HepG2 (cell line): ENCODE results near the gene MSRB3. TPM values are rescaled to one million over a fixed set of nuclear protein-coding genes. Genes with fewer than 3 reads are reported as not detected.

Experiments
- AGO1 ChIP-seq: fragments of 200-400 bp; formaldehyde crosslinking; IDR thresholded peaks from 2 replicates; pipeline ENCODE4 v1.6.1; 2017; ENCODE audit warnings: mild to moderate bottlenecking, low read depth, low read length, moderate library complexity; ENCODE audit not compliant: poor library complexity, severe bottlenecking
- EZH2 ChIP-seq: conservative IDR thresholded peaks from 2 replicates; pipeline ENCODE4 v1.6.1; 2012; ENCODE audit warnings: mild to moderate bottlenecking, low read depth, low read length, moderate library complexity
- GABPB1 ChIP-seq: IDR thresholded peaks from 2 replicates; pipeline ENCODE4 v1.6.1; 2016; ENCODE audit warnings: mild to moderate bottlenecking, missing genetic modification reagents, moderate library complexity, missing compliant biosample characterization
- KDM3A ChIP-seq: IDR thresholded peaks from 2 replicates; pipeline ENCODE4 v1.6.1; 2018; ENCODE audit warnings: low read depth, missing compliant biosample characterization
- MAZ ChIP-seq, 2 experiments: sonication (generic) in 1 of 2; formaldehyde crosslinking in 1 of 2; IDR thresholded peaks; 2 replicates each; pipeline versions ENCODE4 v1.5.0 to v1.6.1; 2012 to 2020; ENCODE audit warnings: low read depth in 2 of 2, mild to moderate bottlenecking in 2 of 2, borderline replicate concordance in 1 of 2, improper control_type of control experiment in 1 of 2, low read length in 1 of 2, missing genetic modification reagents in 1 of 2, moderate library complexity in 1 of 2
- MXD4 ChIP-seq: IDR thresholded peaks from 2 replicates; pipeline ENCODE4 v1.6.1; 2016; ENCODE audit warnings: mild to moderate bottlenecking, missing biosample characterization, missing genetic modification reagents
- THRA ChIP-seq: sonication (generic); formaldehyde crosslinking; IDR thresholded peaks from 2 replicates; pipeline ENCODE4 v1.4.0; 2020; ENCODE audit warnings: missing genetic modification reagents, borderline replicate concordance
- ZMYM4 ChIP-seq: sonication (generic); formaldehyde crosslinking; IDR thresholded peaks from 2 replicates; pipeline ENCODE4 v1.8.1; 2023; ENCODE audit warnings: mild to moderate bottlenecking, missing genetic modification reagents
- ZNF263 ChIP-seq: sonication (generic); formaldehyde crosslinking; IDR thresholded peaks from 2 replicates; pipeline ENCODE4 v1.4.0; 2020; ENCODE audit warnings: missing genetic modification reagents
- ZNF274 ChIP-seq: sonication (generic); formaldehyde crosslinking; IDR thresholded peaks from 2 replicates; pipeline ENCODE4 v1.5.1; 2020; ENCODE audit warnings: mild to moderate bottlenecking, missing genetic modification reagents
- ZNF572 ChIP-seq: sonication (generic); formaldehyde crosslinking; IDR thresholded peaks from 2 replicates; pipeline ENCODE4 v1.5.1; 2020; ENCODE audit warnings: mild to moderate bottlenecking, missing genetic modification reagents
- ZNF777 ChIP-seq: sonication (generic); formaldehyde crosslinking; IDR thresholded peaks from 2 replicates; pipeline ENCODE4 v1.4.0; 2020; ENCODE audit warnings: missing genetic modification reagents
- polyA plus RNA-seq, 8 experiments: library from polyadenylated mRNA; depleted of rRNA in 3 of 8; stranded (reverse) in 7 of 8; unstranded in 1 of 8; fragments of >200 nt; fragmentation: Illumina TruSeq in 4 of 8; extraction: Trizol in 4 of 8; gene quantifications; 2 replicates each; pipeline versions ENCODE4 v1.2.1 to v1.2.3, GENCODE V29; 2011 to 2016; ENCODE audit warnings: low read depth in 4 of 8, missing spikeins in 1 of 8, mixed read lengths in 1 of 8; ENCODE audit not compliant: insufficient read depth in 1 of 8
- total RNA-seq, 5 experiments: library from RNA; depleted of rRNA; stranded (reverse); fragments of >200 nt; fragmentation: Illumina TruSeq; extraction: Trizol; gene quantifications; 2 replicates each; pipeline ENCODE4 v1.2.3, GENCODE V29; 2016; ENCODE audit warnings: low read depth in 1 of 5
- TF ChIP-seq, protein P1 (sequence below): sonication (generic); formaldehyde crosslinking; IDR thresholded peaks from 2 replicates; pipeline ENCODE4 v1.5.0; 2020; ENCODE audit warnings: mild to moderate bottlenecking, missing genetic modification reagents, moderate library complexity
- TF ChIP-seq, protein P2 (sequence below): sonication (generic); formaldehyde crosslinking; IDR thresholded peaks from 2 replicates; pipeline ENCODE4 v1.5.1; 2020; ENCODE audit warnings: mild to moderate bottlenecking, missing genetic modification reagents, moderate library complexity
- TF ChIP-seq, protein P3 (sequence below): IDR thresholded peaks from 2 replicates; pipeline ENCODE4 v1.4.0; 2020; ENCODE audit warnings: mild to moderate bottlenecking, missing genetic modification reagents

The MSRB3 gene
- total and polyA plus RNA-seq, 2 of the 13 experiments (the other 11 are each of a cell fraction or from before 2014, with no cell fraction given) = 1.5 to 1.9 TPM

DNA sequence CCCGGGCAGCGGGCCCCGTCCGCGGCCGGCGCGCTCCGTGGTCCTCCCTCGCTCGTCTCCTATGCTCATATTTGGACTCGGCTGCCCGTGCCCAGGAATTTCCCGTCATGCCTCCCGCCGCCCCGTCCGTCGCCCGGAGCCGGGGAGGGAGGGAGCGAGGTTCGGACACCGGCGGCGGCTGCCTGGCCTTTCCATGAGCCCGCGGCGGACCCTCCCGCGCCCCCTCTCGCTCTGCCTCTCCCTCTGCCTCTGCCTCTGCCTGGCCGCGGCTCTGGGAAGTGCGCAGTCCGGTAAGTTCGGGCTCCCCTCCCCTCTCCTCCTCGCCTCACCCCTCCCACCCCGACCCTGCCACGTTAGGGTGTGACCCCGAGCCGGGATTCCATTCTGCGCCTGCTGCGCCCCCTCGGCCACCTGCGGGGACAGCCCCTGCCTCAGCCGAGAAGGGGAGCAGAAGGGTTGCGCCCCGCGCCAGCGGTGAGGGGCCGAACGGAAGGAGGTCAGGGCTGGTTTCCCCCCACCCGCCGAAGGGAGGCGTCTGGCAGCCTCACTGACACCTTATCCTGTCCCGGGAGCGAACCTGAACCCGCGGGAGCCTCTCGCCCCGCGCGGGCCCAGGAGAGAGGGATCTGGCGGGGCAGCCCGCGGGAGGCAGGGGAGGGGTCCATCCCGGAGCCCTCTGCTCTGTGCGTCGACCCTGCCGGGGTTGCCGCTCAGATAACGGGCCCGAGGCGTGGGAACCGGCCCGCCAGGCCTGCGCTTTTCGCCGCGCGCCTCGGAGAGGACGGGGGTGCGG lies at the start of gene MSRB3 (continued):
- TF ChIP-seq GABPB1 (CRISPR knock-in tag) (peak; percentile 59; the same call in 1 of the 2 replicates), ZNF263 (CRISPR knock-in tag) (peak; percentile 97), EZH2 (0 out of 2 replicates have a peak, but pooled peaks have one; percentile 60), AGO1 (no peak), ZNF777 (CRISPR knock-in tag) (peak; percentile 57), ZNF274 (CRISPR knock-in tag) (peak; percentile 57; the same call in 1 of the 2 replicates), ZNF572 (CRISPR knock-in tag) (0 out of 2 replicates have a peak, but pooled peaks have one; percentile 37), THRA (no peak), MAZ (IDR thresholded peaks at IDR 0.05; ENCODE audit: borderline replicate concordance, low read depth, low read length) (no peak), MAZ (CRISPR knock-in tag; IDR thresholded peaks at IDR 0.05; ENCODE audit: low read depth) (peak; percentile 60; the same call in 1 of the 2 replicates), MXD4 (0 out of 2 replicates have a peak, but pooled peaks have one; percentile 13), KDM3A (CRISPR knock-in tag) (0 out of 2 replicates have a peak, but pooled peaks have one; percentile 22), ZMYM4 (peak; percentile 32; the same call in 1 of the 2 replicates)
- TF ChIP-seq, protein P1, sequence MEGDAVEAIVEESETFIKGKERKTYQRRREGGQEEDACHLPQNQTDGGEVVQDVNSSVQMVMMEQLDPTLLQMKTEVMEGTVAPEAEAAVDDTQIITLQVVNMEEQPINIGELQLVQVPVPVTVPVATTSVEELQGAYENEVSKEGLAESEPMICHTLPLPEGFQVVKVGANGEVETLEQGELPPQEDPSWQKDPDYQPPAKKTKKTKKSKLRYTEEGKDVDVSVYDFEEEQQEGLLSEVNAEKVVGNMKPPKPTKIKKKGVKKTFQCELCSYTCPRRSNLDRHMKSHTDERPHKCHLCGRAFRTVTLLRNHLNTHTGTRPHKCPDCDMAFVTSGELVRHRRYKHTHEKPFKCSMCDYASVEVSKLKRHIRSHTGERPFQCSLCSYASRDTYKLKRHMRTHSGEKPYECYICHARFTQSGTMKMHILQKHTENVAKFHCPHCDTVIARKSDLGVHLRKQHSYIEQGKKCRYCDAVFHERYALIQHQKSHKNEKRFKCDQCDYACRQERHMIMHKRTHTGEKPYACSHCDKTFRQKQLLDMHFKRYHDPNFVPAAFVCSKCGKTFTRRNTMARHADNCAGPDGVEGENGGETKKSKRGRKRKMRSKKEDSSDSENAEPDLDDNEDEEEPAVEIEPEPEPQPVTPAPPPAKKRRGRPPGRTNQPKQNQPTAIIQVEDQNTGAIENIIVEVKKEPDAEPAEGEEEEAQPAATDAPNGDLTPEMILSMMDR (CRISPR knock-in tag) = peak; percentile 34
- TF ChIP-seq, protein P2, sequence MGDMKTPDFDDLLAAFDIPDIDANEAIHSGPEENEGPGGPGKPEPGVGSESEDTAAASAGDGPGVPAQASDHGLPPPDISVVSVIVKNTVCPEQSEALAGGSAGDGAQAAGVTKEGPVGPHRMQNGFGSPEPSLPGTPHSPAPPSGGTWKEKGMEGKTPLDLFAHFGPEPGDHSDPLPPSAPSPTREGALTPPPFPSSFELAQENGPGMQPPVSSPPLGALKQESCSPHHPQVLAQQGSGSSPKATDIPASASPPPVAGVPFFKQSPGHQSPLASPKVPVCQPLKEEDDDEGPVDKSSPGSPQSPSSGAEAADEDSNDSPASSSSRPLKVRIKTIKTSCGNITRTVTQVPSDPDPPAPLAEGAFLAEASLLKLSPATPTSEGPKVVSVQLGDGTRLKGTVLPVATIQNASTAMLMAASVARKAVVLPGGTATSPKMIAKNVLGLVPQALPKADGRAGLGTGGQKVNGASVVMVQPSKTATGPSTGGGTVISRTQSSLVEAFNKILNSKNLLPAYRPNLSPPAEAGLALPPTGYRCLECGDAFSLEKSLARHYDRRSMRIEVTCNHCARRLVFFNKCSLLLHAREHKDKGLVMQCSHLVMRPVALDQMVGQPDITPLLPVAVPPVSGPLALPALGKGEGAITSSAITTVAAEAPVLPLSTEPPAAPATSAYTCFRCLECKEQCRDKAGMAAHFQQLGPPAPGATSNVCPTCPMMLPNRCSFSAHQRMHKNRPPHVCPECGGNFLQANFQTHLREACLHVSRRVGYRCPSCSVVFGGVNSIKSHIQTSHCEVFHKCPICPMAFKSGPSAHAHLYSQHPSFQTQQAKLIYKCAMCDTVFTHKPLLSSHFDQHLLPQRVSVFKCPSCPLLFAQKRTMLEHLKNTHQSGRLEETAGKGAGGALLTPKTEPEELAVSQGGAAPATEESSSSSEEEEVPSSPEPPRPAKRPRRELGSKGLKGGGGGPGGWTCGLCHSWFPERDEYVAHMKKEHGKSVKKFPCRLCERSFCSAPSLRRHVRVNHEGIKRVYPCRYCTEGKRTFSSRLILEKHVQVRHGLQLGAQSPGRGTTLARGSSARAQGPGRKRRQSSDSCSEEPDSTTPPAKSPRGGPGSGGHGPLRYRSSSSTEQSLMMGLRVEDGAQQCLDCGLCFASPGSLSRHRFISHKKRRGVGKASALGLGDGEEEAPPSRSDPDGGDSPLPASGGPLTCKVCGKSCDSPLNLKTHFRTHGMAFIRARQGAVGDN (CRISPR knock-in tag) = peak; percentile 81
- TF ChIP-seq, protein P3, sequence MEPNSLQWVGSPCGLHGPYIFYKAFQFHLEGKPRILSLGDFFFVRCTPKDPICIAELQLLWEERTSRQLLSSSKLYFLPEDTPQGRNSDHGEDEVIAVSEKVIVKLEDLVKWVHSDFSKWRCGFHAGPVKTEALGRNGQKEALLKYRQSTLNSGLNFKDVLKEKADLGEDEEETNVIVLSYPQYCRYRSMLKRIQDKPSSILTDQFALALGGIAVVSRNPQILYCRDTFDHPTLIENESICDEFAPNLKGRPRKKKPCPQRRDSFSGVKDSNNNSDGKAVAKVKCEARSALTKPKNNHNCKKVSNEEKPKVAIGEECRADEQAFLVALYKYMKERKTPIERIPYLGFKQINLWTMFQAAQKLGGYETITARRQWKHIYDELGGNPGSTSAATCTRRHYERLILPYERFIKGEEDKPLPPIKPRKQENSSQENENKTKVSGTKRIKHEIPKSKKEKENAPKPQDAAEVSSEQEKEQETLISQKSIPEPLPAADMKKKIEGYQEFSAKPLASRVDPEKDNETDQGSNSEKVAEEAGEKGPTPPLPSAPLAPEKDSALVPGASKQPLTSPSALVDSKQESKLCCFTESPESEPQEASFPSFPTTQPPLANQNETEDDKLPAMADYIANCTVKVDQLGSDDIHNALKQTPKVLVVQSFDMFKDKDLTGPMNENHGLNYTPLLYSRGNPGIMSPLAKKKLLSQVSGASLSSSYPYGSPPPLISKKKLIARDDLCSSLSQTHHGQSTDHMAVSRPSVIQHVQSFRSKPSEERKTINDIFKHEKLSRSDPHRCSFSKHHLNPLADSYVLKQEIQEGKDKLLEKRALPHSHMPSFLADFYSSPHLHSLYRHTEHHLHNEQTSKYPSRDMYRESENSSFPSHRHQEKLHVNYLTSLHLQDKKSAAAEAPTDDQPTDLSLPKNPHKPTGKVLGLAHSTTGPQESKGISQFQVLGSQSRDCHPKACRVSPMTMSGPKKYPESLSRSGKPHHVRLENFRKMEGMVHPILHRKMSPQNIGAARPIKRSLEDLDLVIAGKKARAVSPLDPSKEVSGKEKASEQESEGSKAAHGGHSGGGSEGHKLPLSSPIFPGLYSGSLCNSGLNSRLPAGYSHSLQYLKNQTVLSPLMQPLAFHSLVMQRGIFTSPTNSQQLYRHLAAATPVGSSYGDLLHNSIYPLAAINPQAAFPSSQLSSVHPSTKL (CRISPR knock-in tag) = peak; percentile 33; the same call in 1 of the 2 replicates
